ENCODE data around the gene CYP2J2. TPM values are rescaled to one million over a fixed set of nuclear protein-coding genes. Genes with fewer than 3 reads are reported as not detected.

The CYP2J2 gene
- total RNA-seq, result 0.15 and 0.50 TPM in 2 replicates

GRCh38 chr1:59926381-59927123 is at the start of gene CYP2J2:
Gene CYP2J2, minus strand, starts transcription at chr1:59926773. Its CDS starts 27 bp downstream, at chr1:59926746.

Other genes with a start within 250 kb of the CYP2J2 start
- not detected in 2 replicates for gene HOOK1, start 111.8 kb downstream of the CYP2J2 start, total RNA-seq
- under 0.01 TPM in 1 of 2 replicates, not detected in the other for gene C1orf87, start 147.0 kb upstream of the CYP2J2 start, total RNA-seq

Data from bronchus fibroblast of lung (primary cell).